Endothelial cell of umbilical vein (primary cell): ENCODE measurements around the gene PCSK6. TPM values are rescaled to one million over a fixed set of nuclear protein-coding genes. Genes with fewer than 3 reads are reported as not detected.

ENCODE experiments used
- BruUV-seq: library from RNA; stranded (reverse); fragments of 400-500 nt; replicated peaks from 2 replicates; lab custom pipeline; 2021; lab: Mats Ljungman, UMichigan
- CTCF ChIA-PET: fragments of 300-600, 350-600 bp; sonication (Branson Sonifier 250); formaldehyde crosslinking; loops from one replicate; lab custom pipeline; 2021; ENCODE audit warnings: antibody characterized with exemption, inconsistent platforms; lab: Charles Lee
- POLR2A ChIA-PET: fragments of 300-600, 350-600 bp; sonication (Branson Sonifier 250); formaldehyde crosslinking; loops from one replicate; lab custom pipeline; 2021; ENCODE audit warnings: antibody characterized with exemption, inconsistent platforms; lab: Charles Lee
- DNase-seq: peaks from one replicate; pipeline ENCODE4 v3.0.0-alpha.2; 2011; ENCODE audit warnings: low read depth, low spot score
- FAIRE-seq: peaks from 2 replicates; lab custom pipeline; 2011; peaks lifted over from hg19 to GRCh38; lab: Jason Lieb, UNC
- H2AFZ ChIP-seq: 2 replicates; pipeline ENCODE4 v1.6.0; 2012; ENCODE audit warnings: low read depth, low read length, control low read depth, inconsistent platforms
- H3K27ac ChIP-seq: 2 replicates; pipeline ENCODE4 v1.5.1; 2011; ENCODE audit warnings: low read depth, mild to moderate bottlenecking, control low read depth, low read length, moderate library complexity; ENCODE audit not compliant: insufficient read depth
- H3K27me3 ChIP-seq, 2 experiments: 2 replicates each; pipeline versions ENCODE4 v1.6.0 to v1.6.1; 2011; ENCODE audit warnings: low read length in 2 of 2, mixed read lengths in 1 of 2; ENCODE audit not compliant: control insufficient read depth in 2 of 2, insufficient read depth in 2 of 2
- H3K36me3 ChIP-seq, 2 experiments: 2 replicates in 1 of 2; 3 replicates in 1 of 2; pipeline ENCODE4 v1.5.1; 2011; ENCODE audit warnings: low read length in 2 of 2, mild to moderate bottlenecking in 1 of 2, moderate library complexity in 1 of 2; ENCODE audit not compliant: control insufficient read depth in 2 of 2, insufficient read depth in 2 of 2; ENCODE audit errors: extremely low read depth in 1 of 2
- H3K4me1 ChIP-seq: 3 replicates; pipeline ENCODE4 v1.5.1; 2011; ENCODE audit warnings: mild to moderate bottlenecking, low read length; ENCODE audit not compliant: control insufficient read depth, insufficient read depth; ENCODE audit errors: extremely low read depth
- H3K4me2 ChIP-seq: 2 replicates; pipeline ENCODE4 v1.6.1; 2011; ENCODE audit warnings: low read length, control low read depth, mixed read lengths; ENCODE audit not compliant: insufficient read depth
- H3K4me3 ChIP-seq, 3 experiments: fragments of 200-600 bp in 1 of 3; sonication (generic), shearing (Covaris generic) in 1 of 3; replicated peaks in 1 of 3; 2 replicates each; pipeline ENCODE4 v1.5.1; 2011 to 2016; ENCODE audit warnings: control low read depth in 3 of 3, low read length in 3 of 3, mild to moderate bottlenecking in 2 of 3, inconsistent platforms in 1 of 3, low read depth in 1 of 3, moderate library complexity in 1 of 3; ENCODE audit not compliant: insufficient read depth in 1 of 3
- H3K79me2 ChIP-seq: 2 replicates; pipeline ENCODE4 v1.6.0; 2012; ENCODE audit warnings: low read length, inconsistent platforms; ENCODE audit not compliant: control insufficient read depth, insufficient read depth
- H3K9ac ChIP-seq: replicated peaks from 2 replicates; pipeline ENCODE3; 2011; ENCODE audit warnings: low read length, control low read depth; ENCODE audit not compliant: insufficient read depth; ENCODE audit errors: extremely low read depth
- H3K9me1 ChIP-seq: replicated peaks from 3 replicates; pipeline ENCODE4 v1.6.0; 2011; ENCODE audit warnings: mild to moderate bottlenecking, low read length; ENCODE audit not compliant: control insufficient read depth, insufficient read depth; ENCODE audit errors: extremely low read depth
- H3K9me3 ChIP-seq: replicated peaks from 2 replicates; pipeline ENCODE4 v1.5.1; 2012; ENCODE audit warnings: low read length, inconsistent platforms; ENCODE audit not compliant: control insufficient read depth, insufficient read depth
- H4K20me1 ChIP-seq: replicated peaks from 2 replicates; pipeline ENCODE3; 2011; ENCODE audit warnings: mild to moderate bottlenecking, low read length; ENCODE audit not compliant: control insufficient read depth, insufficient read depth; ENCODE audit errors: extremely low read depth
- CTCF ChIP-seq, 2 donors: IDR thresholded peaks; 1 replicate in 1 of 2; 2 replicates in 1 of 2; pipeline ENCODE4 v1.5.1; 2011; ENCODE audit warnings: low read length in 2 of 2, mild to moderate bottlenecking in 2 of 2, moderate library complexity in 2 of 2, control low read depth in 1 of 2, inconsistent platforms in 1 of 2, low read depth in 1 of 2; ENCODE audit not compliant: insufficient read depth in 1 of 2; ENCODE audit errors: extremely low read depth in 1 of 2
- EZH2 ChIP-seq: IDR thresholded peaks from 2 replicates; pipeline ENCODE4 v1.6.1; 2012; ENCODE audit warnings: borderline replicate concordance, low read depth, mild to moderate bottlenecking, moderate library complexity, low read length, inconsistent platforms; ENCODE audit not compliant: severe bottlenecking
- FOS ChIP-seq: IDR thresholded peaks from 2 replicates; pipeline ENCODE4 v1.6.1; 2011; ENCODE audit warnings: mild to moderate bottlenecking, low read length, moderate library complexity, borderline replicate concordance; ENCODE audit not compliant: insufficient read depth
- GATA2 ChIP-seq: IDR thresholded peaks from 2 replicates; pipeline ENCODE4 v1.7.0; 2011; ENCODE audit warnings: low read depth, mild to moderate bottlenecking, moderate library complexity, mixed read lengths, low read length; ENCODE audit not compliant: insufficient read length, insufficient read depth
- JUN ChIP-seq: IDR thresholded peaks from 2 replicates; pipeline ENCODE4 v1.6.1; 2011; ENCODE audit warnings: borderline replicate concordance, low read depth; ENCODE audit not compliant: insufficient read length, insufficient read depth
- MAX ChIP-seq: IDR thresholded peaks from 2 replicates; pipeline ENCODE4 v1.6.1; 2011; ENCODE audit not compliant: insufficient read depth, insufficient read length
- MYC ChIP-seq: IDR thresholded peaks from one replicate; pipeline ENCODE4 v1.6.1; 2011; ENCODE audit warnings: mild to moderate bottlenecking, low read depth, low read length
- POLR2A ChIP-seq: IDR thresholded peaks from 2 replicates; pipeline ENCODE4 v1.6.1; 2012; ENCODE audit warnings: low read depth, mild to moderate bottlenecking, control low read depth, low read length
- POLR2AphosphoS5 ChIP-seq: IDR thresholded peaks from 2 replicates; pipeline ENCODE4 v1.6.1; 2012; ENCODE audit warnings: low read depth, mild to moderate bottlenecking, control low read depth, low read length, moderate library complexity; ENCODE audit not compliant: insufficient read depth
- dilution Hi-C: fragments of 300-500 bp; cut with MboI; formaldehyde crosslinking; loops from one replicate; pipeline ENCODE4 v1.15.0; 2019; ENCODE audit warnings: low sequenced_read_pairs; ENCODE audit not compliant: extremely low pct_ligation_motif_present
- intact Hi-C: fragments of 100-400 bp; cut with micrococcal nuclease; formaldehyde crosslinking; loops from one replicate; pipeline ENCODE4 v1.10.0; 2022
- polyA plus RNA-seq, 4 experiments: library from polyadenylated mRNA; depleted of rRNA in 3 of 4; stranded (reverse) in 3 of 4; unstranded in 1 of 4; fragments of >200 nt; gene quantifications; 2 replicates each; pipeline versions ENCODE4 v1.2.1 to v1.2.3, GENCODE V29; 2011 to 2012; ENCODE audit warnings: missing spikeins in 1 of 4
- total RNA-seq: library from RNA; stranded (reverse); gene quantifications from 2 replicates; pipeline ENCODE4 v1.2.3, GENCODE V29; 2021

Gene PCSK6
- total and polyA plus RNA-seq, 2 donors (not counting 3 experiments of a cell fraction or from before 2014, with no cell fraction given), result 0.18 to 0.69 TPM

GRCh38 chr15:101327147-101327740 lies 162.3 kb downstream of the PCSK6 start:
- H3K4me2 ChIP-seq, result no peak overlapping the region
- H3K79me2 ChIP-seq, result no peaks in the 10 kb centered on the region
- H3K27ac ChIP-seq, result no peak overlapping the region
- no TSS peak for BruUV-seq
- H3K9me3 ChIP-seq, result no peaks in the 10 kb centered on the region
- H3K9ac ChIP-seq, result no peak overlapping the region
- POLR2A ChIA-PET, result no interaction called here
- TF ChIP-seq GATA2 (no peak), POLR2A (no peak), POLR2AphosphoS5 (no peak), CTCF (IDR thresholded peaks at IDR 0.05; ENCODE audit: extremely low read depth in 1 of 2, insufficient read depth in 1 of 2, low read depth in 1 of 2, low read length in 2 of 2) (no peak), MYC (no peak), EZH2 (no peak), FOS (no peak), MAX (no peak), JUN (no peak)
- H2AFZ ChIP-seq, result no peak overlapping the region
- no peaks in the 10 kb centered on the region for H3K27me3 ChIP-seq
- H4K20me1 ChIP-seq, result no peaks in the 10 kb centered on the region
- no peaks in the 10 kb centered on the region for H3K4me1 ChIP-seq
- FAIRE-seq, result no peak
- intact Hi-C loops (no loop called here), dilution Hi-C loops (no loop called here)
- H3K9me1 ChIP-seq, result no peaks in the 10 kb centered on the region
- H3K4me3 ChIP-seq, result no peak overlapping the region
- CTCF ChIA-PET, result no interaction called here
- no peak for DNase-seq
- H3K36me3 ChIP-seq, result no peaks in the 10 kb centered on the region
